Stimulated activated CD8-positive, alpha-beta memory T cell treated with anti-CD3 and anti-CD28 coated beads, Interleukin-2, amount 100 ng/mL, for 1 hour (primary cell): Measurements from ENCODE around the gene REM2.

Source experiments
- DNase-seq, 2 donors: peaks; one replicate each; pipeline ENCODE4 v3.0.0-alpha.2; 2020; ENCODE audit warnings: low read depth in 2 of 2

REM2 gene

DNA sequence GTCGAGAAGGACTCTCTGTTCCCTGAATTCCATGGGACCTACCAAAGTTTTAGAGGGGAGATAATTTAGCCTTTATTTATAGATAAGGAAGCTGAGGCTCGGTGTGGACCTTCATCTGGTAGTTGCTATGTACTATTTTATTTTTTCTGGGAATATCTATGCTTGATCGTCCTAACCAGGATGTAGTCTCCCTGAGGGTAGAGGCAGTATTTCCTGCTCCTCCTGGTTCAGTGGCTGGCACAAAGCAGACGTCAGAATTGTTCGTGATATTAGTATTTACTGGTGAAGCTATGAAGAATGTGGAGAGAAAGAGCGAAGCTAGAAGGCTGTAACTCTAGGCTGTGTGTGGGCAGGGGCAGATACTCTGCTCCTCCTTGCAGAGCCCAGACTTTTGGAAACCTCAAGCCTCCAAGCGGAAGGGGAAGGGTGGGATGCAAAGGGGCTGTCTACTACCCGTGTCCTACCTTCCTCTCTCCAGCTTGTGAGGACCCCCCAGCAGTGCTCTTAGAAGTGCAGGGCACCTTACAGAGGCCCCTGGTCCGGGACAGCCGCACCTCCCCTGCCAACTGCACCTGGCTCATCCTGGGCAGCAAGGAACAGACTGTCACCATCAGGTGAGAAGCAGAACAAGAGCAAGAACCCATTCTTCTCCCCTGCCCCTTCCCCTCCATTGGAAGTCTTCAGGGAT is 10.0 kb upstream of the REM2 start:
- no peak for DNase-seq

DNA sequence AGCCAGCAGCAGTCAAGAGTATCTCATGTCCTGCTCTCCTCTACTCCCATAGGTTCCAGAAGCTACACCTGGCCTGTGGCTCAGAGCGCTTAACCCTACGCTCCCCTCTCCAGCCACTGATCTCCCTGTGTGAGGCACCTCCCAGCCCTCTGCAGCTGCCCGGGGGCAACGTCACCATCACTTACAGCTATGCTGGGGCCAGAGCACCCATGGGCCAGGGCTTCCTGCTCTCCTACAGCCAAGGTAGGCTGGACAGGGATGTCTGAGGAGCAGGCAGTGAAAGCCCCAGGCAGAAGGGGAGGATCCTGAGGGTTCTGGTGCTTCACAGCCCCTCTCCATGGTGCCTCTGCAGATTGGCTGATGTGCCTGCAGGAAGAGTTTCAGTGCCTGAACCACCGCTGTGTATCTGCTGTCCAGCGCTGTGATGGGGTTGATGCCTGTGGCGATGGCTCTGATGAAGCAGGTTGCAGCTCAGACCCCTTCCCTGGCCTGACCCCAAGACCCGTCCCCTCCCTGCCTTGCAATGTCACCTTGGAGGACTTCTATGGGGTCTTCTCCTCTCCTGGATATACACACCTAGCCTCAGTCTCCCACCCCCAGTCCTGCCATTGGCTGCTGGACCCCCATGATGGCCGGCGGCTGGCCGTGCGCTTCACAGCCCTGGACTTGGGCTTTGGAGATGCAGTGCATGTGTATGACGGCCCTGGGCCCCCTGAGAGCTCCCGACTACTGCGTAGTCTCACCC is 7.8 kb upstream of the REM2 start:
- DNase-seq = no peak

DNA sequence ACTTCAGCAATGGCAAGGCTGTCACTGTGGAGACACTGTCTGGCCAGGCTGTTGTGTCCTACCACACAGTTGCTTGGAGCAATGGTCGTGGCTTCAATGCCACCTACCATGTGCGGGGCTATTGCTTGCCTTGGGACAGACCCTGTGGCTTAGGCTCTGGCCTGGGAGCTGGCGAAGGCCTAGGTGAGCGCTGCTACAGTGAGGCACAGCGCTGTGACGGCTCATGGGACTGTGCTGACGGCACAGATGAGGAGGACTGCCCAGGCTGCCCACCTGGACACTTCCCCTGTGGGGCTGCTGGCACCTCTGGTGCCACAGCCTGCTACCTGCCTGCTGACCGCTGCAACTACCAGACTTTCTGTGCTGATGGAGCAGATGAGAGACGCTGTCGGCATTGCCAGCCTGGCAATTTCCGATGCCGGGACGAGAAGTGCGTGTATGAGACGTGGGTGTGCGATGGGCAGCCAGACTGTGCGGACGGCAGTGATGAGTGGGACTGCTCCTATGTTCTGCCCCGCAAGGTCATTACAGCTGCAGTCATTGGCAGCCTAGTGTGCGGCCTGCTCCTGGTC is 7.2 kb upstream of the REM2 start:
- no peak for DNase-seq

- DNase-seq = no peak
Measured at GRCh38 chr14:22877000-22877501, 6.0 kb upstream of the REM2 start.

DNA sequence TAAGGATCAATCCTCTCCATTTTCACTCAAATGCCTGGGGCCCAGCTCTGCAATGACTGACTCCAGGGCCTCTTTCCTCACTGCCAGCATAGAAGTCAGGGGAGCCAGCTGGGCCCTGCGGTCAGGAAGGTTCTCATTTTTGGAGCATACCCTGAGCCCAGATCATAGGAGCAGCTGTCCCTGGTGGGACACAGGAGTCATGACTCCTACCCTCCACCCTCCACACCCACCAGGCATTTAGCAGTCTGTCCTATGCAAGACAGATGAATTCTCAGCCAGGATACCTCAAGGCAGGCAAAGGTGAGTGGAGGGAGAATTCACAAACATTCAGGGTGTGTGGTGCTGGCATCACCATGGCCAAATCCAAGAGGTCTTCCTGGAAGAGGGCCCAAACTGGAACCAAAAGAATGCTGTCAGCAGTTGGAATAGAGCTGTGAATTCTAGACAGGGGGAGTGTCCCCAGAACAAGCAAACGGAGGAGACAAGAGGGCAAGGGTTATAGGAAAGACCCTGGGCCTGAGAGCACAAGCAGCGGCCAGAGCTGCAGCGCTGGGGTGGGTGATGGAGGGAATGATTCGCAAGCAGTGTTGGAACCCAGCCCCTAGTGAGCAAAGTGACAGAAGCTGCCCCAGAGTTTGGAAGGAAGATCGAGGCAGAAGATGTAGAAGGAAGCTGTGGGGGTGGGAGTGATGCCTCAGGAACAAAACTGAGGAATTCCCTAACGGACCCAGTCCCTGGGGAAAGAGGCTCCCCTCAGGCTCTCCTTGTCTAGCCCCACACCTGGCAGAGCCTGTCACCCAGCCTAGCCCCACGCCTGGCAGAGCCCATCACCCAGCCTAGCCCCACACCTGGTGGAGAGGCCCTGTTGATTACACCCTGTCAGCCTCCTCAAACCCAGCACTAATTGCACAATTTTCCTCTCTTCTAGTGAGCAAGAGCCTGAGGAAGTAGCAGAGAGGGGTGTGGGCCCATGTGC is 4.5 kb upstream of the REM2 start:
- DNase-seq = no peak

DNA sequence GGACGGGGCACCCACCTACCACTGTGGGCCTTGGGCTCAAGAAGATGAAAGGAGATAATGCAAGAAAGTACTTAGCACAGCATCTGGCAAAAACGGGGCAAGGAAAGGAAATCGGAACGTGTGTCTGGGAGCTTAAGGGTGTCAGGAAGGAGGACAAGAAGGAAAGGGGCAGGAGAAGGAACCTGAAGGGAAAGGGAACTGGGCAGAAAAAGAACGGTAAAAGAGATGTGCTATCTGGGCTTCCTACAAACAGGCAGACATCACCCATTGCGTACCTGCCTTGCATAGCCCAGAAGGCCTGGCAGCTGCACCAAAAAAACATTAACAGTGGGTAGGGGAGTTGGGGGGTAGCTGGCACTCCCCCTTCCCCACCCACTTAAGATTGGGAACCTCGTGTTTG is 958 bp upstream of the REM2 start:
- no peak for DNase-seq

DNA sequence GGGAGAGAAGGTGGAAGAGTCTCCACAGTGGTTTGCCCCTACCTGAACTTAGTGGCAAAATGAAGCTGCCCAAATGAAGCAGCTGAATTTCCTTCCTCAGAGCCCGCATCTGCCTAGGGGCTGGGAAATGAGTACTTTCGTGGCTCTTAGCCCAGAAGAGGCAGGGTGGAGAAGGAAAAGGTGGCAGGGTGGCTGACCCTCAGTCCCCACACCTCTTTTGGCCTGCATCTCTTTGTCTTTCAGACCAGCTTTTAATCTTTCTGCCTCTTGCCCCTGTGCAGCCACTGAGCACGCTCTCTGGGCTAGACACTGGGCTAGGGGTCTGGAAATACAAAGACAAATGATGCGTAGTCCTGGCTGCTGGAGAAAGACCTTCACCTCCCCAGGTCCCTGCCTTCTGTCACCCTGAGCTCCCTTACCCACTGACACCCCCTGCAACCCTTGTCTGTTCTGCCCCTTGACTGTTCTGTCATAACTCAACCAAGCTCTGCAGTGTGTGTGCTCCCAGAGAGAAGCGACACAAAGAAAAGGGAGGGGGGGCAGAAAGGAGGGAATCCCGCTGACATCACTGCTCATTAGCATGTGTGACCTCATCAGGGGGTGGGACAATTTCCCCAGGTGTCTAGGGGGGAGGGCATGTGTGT is 371 bp upstream of the REM2 start:
- DNase-seq = no peak

DNA sequence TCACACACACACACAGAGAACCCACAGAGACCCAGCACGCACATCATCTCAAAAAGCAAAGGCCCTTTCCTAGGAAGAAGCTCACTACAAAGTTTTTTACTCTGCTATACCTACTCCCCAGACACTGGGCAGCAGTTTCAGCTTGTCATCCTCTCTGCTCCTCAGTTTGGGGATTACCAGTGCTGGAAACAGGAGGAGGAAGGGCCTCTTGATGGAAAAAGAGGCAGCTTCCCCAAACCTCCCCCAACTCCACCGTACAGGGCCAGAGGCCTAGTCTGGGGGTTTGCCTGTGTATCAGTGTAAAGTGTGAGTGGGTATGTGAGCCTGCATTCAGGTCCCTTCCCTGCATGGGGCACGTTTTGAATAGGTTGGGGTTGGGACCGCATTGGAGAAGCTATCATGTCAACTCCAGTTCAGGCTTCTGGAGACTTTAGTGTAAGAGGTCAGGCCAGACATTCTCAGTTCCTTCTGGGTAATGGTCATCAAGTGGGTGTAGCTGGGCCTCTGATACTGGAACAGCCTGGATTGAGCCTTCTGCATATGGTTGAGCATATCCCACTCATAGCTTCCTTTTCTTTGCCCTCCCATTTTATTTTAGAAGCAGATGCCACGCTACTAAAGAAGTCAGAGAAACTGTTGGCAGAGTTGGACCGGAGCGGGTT is 1.2 kb downstream of the REM2 start:
- DNase-seq = no peak

DNA sequence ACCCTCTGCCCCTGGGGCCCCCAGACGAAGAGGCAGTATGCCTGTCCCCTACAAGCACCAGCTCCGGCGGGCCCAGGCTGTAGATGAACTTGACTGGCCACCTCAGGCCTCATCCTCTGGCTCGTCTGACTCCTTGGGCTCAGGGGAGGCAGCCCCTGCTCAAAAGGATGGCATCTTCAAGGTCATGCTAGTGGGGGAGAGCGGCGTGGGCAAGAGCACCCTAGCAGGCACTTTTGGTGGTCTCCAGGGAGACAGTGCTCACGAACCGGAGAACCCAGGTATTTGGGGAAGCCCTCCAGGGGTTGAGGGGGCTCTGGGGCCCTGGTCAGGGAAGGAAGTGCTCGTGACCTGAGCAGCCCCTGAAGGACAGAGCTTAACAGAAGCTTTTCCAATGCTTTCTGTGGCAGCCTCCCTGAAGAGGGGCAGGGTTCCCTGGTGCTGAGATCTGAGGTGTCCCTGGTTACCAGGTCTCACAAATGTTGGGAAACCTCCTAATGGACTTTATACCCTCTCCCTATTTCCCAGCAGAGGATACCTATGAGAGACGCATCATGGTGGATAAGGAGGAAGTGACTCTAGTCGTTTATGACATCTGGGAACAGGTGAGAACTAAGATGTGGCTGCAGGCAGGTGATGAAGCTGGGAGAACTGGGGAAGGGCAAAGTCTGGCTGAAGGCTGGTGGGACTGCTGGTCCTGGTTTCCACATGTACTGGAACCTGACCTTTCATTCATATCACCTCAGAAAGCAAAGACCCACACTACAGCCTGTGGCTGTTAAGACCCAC is 1.9 kb downstream of the REM2 start:
- no peak for DNase-seq

GRCh38 chr14:22885975-22886374 is 3.0 kb downstream of the REM2 start:
- no peak for DNase-seq

DNA sequence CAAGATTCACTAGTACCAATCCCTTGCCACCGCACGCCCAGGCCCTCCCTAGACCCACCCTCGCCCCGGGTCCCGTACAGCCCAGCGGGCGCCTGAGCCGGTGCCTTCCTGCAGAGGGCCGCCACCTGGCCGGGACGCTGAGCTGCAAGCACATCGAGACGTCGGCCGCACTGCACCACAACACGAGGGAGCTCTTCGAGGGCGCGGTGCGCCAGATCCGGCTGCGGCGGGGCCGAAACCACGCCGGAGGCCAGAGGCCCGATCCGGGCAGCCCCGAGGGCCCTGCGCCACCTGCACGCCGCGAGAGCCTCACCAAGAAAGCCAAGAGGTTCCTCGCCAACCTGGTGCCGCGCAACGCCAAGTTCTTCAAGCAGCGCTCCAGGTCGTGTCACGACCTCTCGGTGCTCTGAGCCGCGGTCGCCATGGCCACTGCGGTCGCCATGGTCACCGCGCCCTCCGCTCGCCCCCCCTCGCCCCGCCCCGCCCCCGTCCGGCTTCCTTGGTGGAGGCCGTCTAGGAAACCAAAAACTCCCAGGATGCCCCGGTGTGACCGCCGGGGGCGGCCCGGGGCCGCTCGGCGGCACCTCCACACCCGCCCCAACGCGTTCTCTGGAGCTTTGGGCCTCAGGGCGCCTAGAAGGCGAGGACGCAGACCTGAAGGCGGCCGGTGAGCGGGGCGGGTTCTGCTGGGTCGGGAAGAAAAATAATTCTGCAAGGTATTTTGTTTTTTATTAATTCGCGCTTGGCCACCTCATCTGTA is 3.7 kb downstream of the REM2 start:
- peak; percentile 31 to 55 for DNase-seq

DNA sequence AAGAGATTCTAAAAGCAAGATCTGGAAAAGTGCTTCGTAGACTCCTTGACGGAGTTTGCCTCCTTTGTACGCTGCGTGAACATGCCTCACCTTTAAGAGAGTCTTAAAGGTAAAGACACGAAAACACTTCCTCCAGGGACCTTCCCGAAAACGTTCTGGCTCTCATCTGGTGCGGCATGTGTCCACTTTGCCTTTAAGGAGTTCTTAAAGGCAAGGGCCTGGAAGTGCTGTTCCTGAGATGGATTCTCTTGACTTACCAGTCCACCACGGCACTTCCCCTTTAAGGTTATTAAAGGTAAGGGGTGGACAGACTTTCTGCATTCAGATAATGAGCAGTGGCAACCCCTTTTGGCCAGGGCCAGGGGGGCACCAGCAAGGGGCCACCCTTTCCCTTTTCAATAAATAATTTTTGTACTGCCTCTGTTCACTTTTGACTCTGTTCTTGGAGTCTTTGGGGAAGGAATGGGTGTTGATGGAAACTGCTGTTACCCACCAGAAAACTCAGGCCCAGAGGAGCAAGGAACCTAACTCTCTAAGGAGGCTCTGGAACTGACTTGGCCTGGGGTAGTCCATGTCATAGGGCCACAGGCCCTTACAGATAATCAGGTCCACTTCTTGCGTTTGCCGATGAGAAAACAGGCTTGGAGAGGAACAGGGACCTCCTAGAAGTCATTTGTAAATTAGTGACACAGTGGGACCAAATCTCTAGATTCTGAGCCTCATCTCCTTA is 4.4 kb downstream of the REM2 start:
- DNase-seq = no peak

GRCh38 chr14:22887990-22888378 is 5.0 kb downstream of the REM2 start:
- no peak for DNase-seq

GRCh38 chr14:22888662-22889061 is 5.6 kb downstream of the REM2 start:
- DNase-seq = no peak

GRCh38 chr14:22890416-22890815 is 7.4 kb downstream of the REM2 start:
- DNase-seq = no peak

- no peak for DNase-seq
Measured at GRCh38 chr14:22892488-22892887, 9.5 kb downstream of the REM2 start.

DNA sequence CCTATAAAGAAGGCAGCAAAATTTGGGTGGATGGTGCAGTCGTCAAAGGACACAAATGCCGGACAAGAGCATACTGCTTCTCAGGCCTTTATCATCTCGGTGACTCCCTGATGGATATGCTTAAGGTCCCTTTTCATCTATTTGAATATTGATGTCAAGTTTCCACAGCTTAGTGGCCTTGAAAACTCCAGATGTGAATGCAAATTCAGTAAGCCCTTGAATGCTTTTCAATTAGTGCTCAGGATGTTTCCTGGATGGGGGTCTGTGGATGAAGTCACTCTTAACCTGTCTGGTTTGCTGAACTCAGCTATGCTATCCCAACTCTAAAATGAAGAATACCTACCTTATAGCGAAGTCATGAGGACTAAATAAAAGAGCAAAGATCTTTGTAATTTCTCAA is 10.7 kb downstream of the REM2 start:
- no peak for DNase-seq

GRCh38 chr14:22895402-22895801 is 12.4 kb downstream of the REM2 start:
- DNase-seq = no peak

DNA sequence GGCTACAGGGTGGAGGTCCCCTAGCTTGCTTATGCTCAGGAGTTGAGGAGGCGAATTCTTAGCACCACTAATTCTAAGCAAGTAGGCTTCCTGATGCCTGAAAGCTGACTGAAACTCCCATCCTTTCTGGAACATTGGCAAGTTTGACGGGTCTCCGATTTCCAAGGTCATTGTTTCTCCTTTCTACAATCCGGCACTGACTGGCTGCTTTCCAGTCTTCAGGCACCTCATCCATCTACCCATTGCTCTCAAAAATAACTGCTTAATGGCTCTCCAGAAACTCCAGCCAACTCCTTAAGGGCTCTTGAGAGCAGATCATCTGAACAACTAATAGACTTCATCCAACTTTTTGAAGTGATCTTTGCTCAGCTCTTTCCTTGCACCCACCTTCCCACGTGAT is 13.3 kb downstream of the REM2 start:
- no peak for DNase-seq
